KMS-11 (cell line): Measurements from ENCODE around the gene IL12B.

ENCODE experiments used
- H2AFZ ChIP-seq: fragments of 200-600 bp; sonication (generic); 2 replicates; pipeline ENCODE4 v1.6.1; 2016; ENCODE audit warnings: antibody characterized with exemption, mixed run types, low read depth
- H3K27ac ChIP-seq: fragments of 200-600 bp; sonication (generic); 2 replicates; pipeline ENCODE4 v1.6.1; 2016; ENCODE audit warnings: mild to moderate bottlenecking, mixed run types
- H3K27me3 ChIP-seq: fragments of 200-600 bp; sonication (generic); 2 replicates; pipeline ENCODE4 v1.6.1; 2017; ENCODE audit warnings: mild to moderate bottlenecking, low read depth, mixed run types, moderate library complexity; ENCODE audit not compliant: insufficient read depth
- H3K36me3 ChIP-seq: fragments of 200-600 bp; sonication (generic); 2 replicates; pipeline ENCODE4 v1.6.1; 2017; ENCODE audit warnings: mild to moderate bottlenecking, mixed run types; ENCODE audit not compliant: insufficient read depth
- H3K4me1 ChIP-seq: fragments of 200-600 bp; sonication (generic); 2 replicates; pipeline ENCODE4 v1.6.1; 2016; ENCODE audit warnings: mild to moderate bottlenecking, low read depth, mixed run types; ENCODE audit not compliant: poor library complexity, severe bottlenecking
- H3K4me2 ChIP-seq: fragments of 200-600 bp; sonication (generic); 2 replicates; pipeline ENCODE4 v1.7.0; 2016; ENCODE audit warnings: mild to moderate bottlenecking, mixed run types
- H3K4me3 ChIP-seq: fragments of 200-600 bp; sonication (generic); IDR thresholded peaks from 2 replicates; pipeline ENCODE4 v1.6.1; 2017; ENCODE audit warnings: low read depth, low read length, mixed read lengths; ENCODE audit not compliant: insufficient read depth
- H3K79me2 ChIP-seq: fragments of 200-600 bp; sonication (generic); 2 replicates; pipeline ENCODE4 v1.6.1; 2016; ENCODE audit warnings: low read depth, mixed run types; ENCODE audit not compliant: insufficient read depth
- H3K9ac ChIP-seq: fragments of 200-600 bp; sonication (generic); 2 replicates; pipeline ENCODE4 v1.6.1; 2016; ENCODE audit warnings: mild to moderate bottlenecking, mixed run types
- H4K20me1 ChIP-seq: fragments of 200-600 bp; sonication (generic); 2 replicates; pipeline ENCODE4 v1.6.1; 2016; ENCODE audit warnings: mild to moderate bottlenecking, mixed run types; ENCODE audit not compliant: insufficient read depth
- TF ChIP-seq, protein P1 (sequence below): fragments of 200-600 bp; sonication (generic); conservative IDR thresholded peaks from 2 replicates; pipeline ENCODE4 v1.6.1; 2017; ENCODE audit warnings: low read depth, mild to moderate bottlenecking, antibody characterized with exemption, low read length, moderate library complexity, mixed read lengths

The IL12B gene

GRCh38 chr5:159316519-159317383, 13.5 kb downstream of the IL12B start:
- no peak overlapping the region for H3K27ac ChIP-seq
- no peaks in the 10 kb centered on the region for H3K79me2 ChIP-seq
- no peaks in the 10 kb centered on the region for H3K27me3 ChIP-seq
- H3K9ac ChIP-seq = no peak overlapping the region
- H3K4me3 ChIP-seq = no peak overlapping the region
- H3K36me3 ChIP-seq = no peaks in the 10 kb centered on the region
- H4K20me1 ChIP-seq = no peaks in the 10 kb centered on the region
- TF ChIP-seq, protein P1, sequence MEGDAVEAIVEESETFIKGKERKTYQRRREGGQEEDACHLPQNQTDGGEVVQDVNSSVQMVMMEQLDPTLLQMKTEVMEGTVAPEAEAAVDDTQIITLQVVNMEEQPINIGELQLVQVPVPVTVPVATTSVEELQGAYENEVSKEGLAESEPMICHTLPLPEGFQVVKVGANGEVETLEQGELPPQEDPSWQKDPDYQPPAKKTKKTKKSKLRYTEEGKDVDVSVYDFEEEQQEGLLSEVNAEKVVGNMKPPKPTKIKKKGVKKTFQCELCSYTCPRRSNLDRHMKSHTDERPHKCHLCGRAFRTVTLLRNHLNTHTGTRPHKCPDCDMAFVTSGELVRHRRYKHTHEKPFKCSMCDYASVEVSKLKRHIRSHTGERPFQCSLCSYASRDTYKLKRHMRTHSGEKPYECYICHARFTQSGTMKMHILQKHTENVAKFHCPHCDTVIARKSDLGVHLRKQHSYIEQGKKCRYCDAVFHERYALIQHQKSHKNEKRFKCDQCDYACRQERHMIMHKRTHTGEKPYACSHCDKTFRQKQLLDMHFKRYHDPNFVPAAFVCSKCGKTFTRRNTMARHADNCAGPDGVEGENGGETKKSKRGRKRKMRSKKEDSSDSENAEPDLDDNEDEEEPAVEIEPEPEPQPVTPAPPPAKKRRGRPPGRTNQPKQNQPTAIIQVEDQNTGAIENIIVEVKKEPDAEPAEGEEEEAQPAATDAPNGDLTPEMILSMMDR = peak; percentile 50
- H3K4me2 ChIP-seq = no peak overlapping the region
- H3K4me1 ChIP-seq = no peaks in the 10 kb centered on the region
- no peak overlapping the region for H2AFZ ChIP-seq

GRCh38 chr5:159313197-159313596, 17.1 kb downstream of the IL12B start:
- Histone ChIP-seq H3K4me3 (no peak overlapping the region), H4K20me1 (no peaks in the 10 kb centered on the region), H3K27ac (no peak overlapping the region), H3K9ac (no peak overlapping the region), H3K27me3 (no peaks in the 10 kb centered on the region), H2AFZ (no peak overlapping the region), H3K4me2 (no peak overlapping the region), H3K4me1 (no peaks in the 10 kb centered on the region), H3K79me2 (no peaks in the 10 kb centered on the region), H3K36me3 (no peaks in the 10 kb centered on the region)
- TF ChIP-seq, protein P1 = no peak

DNA sequence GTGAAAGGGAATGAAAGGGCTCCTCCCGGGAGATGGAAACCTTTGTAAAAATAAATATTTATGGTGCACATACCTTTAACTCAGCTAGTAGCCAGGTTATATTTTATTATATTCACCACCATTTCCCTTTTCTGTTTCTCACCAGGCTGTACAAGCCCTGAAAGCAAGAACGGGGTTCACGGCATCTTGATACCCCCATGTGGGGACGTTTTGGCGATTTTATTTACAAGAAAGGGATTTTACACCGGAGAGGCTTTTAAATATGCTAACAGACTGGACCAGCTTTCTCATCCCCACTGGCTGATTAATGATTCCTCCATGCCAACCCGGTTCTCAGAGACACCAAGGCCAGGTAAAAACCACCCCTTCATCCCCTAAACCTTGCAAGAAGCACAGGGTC, 19.2 kb downstream of the IL12B start:
- Histone ChIP-seq H3K79me2 (no peaks in the 10 kb centered on the region), H3K27ac (no peak overlapping the region), H3K27me3 (no peaks in the 10 kb centered on the region), H3K4me3 (no peak overlapping the region), H3K4me2 (no peak overlapping the region), H2AFZ (no peak overlapping the region), H4K20me1 (no peaks in the 10 kb centered on the region), H3K36me3 (no peaks in the 10 kb centered on the region), H3K4me1 (no peaks in the 10 kb centered on the region), H3K9ac (no peak overlapping the region)
- TF ChIP-seq, protein P1 = no peak

GRCh38 chr5:159310511-159310910, 19.8 kb downstream of the IL12B start:
- H3K27ac ChIP-seq = no peak overlapping the region
- no peak overlapping the region for H2AFZ ChIP-seq
- H3K4me1 ChIP-seq = no peaks in the 10 kb centered on the region
- TF ChIP-seq, protein P1 = no peak
- no peaks in the 10 kb centered on the region for H4K20me1 ChIP-seq
- H3K79me2 ChIP-seq = no peaks in the 10 kb centered on the region
- H3K27me3 ChIP-seq = no peaks in the 10 kb centered on the region
- H3K4me2 ChIP-seq = no peak overlapping the region
- no peak overlapping the region for H3K4me3 ChIP-seq
- no peaks in the 10 kb centered on the region for H3K36me3 ChIP-seq
- H3K9ac ChIP-seq = no peak overlapping the region
